Measurements from ENCODE around the gene CMC4.

DNA sequence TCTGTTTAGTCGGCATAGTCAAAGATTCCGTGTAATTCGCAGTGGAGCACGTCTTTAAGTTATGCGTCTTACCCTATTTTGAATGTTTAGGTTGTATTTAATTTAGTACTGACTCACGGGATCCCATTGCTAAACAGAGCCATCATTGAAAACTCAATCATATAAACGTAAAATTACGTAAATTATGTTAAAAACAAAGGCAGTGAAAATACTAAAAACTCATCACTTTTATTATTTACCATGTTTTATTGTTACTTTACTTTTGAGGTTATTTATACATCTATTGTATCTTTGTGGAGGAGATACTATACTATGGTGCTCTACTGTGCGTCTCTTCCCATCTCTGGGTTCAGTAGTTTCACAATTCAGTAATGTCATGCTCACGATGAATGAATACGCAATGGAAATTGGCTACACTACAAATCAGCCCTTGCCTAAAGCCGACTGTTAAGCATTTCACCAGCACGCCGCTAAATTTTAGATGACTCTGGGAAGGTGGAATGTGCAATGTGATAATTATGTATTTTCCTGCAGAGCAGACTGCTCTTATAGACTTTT lies 43.3 kb downstream of the CMC4 start:
- TF ChIP-seq RNF2 (IDR thresholded peaks at IDR 0.05; ENCODE audit: borderline replicate concordance, low read depth) (no peak), EP300 (IDR thresholded peaks at IDR 0.05) (no peak), HEYL (CRISPR knock-in tag; IDR thresholded peaks at IDR 0.05) (no peak), POLR2A (IDR thresholded peaks at IDR 0.05; ENCODE audit: low read length) (no peak), JUN (IDR thresholded peaks at IDR 0.05) (no peak), ZSCAN20 (CRISPR knock-in tag; IDR thresholded peaks at IDR 0.05) (no peak), BHLHE40 (IDR thresholded peaks at IDR 0.05; ENCODE audit: low read depth, low read length) (no peak), REST (IDR thresholded peaks at IDR 0.05) (no peak), NR3C1 (IDR thresholded peaks at IDR 0.05) (no peak)
- TF ChIP-seq, protein P1, sequence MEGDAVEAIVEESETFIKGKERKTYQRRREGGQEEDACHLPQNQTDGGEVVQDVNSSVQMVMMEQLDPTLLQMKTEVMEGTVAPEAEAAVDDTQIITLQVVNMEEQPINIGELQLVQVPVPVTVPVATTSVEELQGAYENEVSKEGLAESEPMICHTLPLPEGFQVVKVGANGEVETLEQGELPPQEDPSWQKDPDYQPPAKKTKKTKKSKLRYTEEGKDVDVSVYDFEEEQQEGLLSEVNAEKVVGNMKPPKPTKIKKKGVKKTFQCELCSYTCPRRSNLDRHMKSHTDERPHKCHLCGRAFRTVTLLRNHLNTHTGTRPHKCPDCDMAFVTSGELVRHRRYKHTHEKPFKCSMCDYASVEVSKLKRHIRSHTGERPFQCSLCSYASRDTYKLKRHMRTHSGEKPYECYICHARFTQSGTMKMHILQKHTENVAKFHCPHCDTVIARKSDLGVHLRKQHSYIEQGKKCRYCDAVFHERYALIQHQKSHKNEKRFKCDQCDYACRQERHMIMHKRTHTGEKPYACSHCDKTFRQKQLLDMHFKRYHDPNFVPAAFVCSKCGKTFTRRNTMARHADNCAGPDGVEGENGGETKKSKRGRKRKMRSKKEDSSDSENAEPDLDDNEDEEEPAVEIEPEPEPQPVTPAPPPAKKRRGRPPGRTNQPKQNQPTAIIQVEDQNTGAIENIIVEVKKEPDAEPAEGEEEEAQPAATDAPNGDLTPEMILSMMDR (IDR thresholded peaks at IDR 0.05), result no peak
- TF ChIP-seq, protein P2, sequence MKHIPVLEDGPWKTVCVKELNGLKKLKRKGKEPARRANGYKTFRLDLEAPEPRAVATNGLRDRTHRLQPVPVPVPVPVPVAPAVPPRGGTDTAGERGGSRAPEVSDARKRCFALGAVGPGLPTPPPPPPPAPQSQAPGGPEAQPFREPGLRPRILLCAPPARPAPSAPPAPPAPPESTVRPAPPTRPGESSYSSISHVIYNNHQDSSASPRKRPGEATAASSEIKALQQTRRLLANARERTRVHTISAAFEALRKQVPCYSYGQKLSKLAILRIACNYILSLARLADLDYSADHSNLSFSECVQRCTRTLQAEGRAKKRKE (CRISPR knock-in tag; IDR thresholded peaks at IDR 0.05; ENCODE audit: low read depth), result no peak
- TF ChIP-seq, protein P3, sequence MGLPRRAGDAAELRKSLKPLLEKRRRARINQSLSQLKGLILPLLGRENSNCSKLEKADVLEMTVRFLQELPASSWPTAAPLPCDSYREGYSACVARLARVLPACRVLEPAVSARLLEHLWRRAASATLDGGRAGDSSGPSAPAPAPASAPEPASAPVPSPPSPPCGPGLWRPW (IDR thresholded peaks at IDR 0.05), result no peak

All from A549 (cell line).